ENCODE measurements around the gene TMPRSS13.

GRCh38 chr11:117876059-117876340, 53.2 kb downstream of the TMPRSS13 start:
- TF ChIP-seq CTCF (IDR thresholded peaks at IDR 0.05) (no peak), POLR2A (IDR thresholded peaks at IDR 0.05) (no peak)

Data from transverse colon (tissue), 3 donors.